Type B pancreatic cell (in vitro differentiated cells): ENCODE data around the gene PLCL1. TPM values are rescaled to one million over a fixed set of nuclear protein-coding genes. Genes with fewer than 3 reads are reported as not detected.

ENCODE experiments used
- DNase-seq: peaks from one replicate; pipeline ENCODE4 v3.0.0; 2021; ENCODE audit warnings: mixed read lengths; ENCODE audit not compliant: unreplicated experiment; ENCODE audit errors: extremely low spot score
- H3K27ac Mint-ChIP-seq: 2 replicates; pipeline ENCODE4 v1.8.0; 2021; ENCODE audit warnings: mild to moderate bottlenecking, mixed read lengths
- H3K27me3 Mint-ChIP-seq: 2 replicates; pipeline ENCODE4 v1.8.0; 2021; ENCODE audit warnings: mixed read lengths
- H3K36me3 Mint-ChIP-seq: 2 replicates; pipeline ENCODE4 v1.8.0; 2021; ENCODE audit warnings: mixed read lengths
- H3K4me1 Mint-ChIP-seq: one replicate; pipeline ENCODE4 v1.8.0; 2021; ENCODE audit warnings: mixed read lengths; ENCODE audit not compliant: unreplicated experiment
- H3K4me3 Mint-ChIP-seq: 2 replicates; pipeline ENCODE4 v1.8.0; 2021; ENCODE audit warnings: mild to moderate bottlenecking, mixed read lengths
- H3K9me3 Mint-ChIP-seq: 2 replicates; pipeline ENCODE4 v1.8.0; 2021; ENCODE audit warnings: mixed read lengths
- total RNA-seq: library from RNA; stranded (reverse); gene quantifications from 2 replicates; pipeline ENCODE4 v1.2.1, GENCODE V29; 2021; ENCODE audit warnings: low replicate concordance
- TF ChIP-seq, protein P1 (sequence below): fragments of 200-600 bp; sonication (generic); conservative IDR thresholded peaks from 2 replicates; pipeline ENCODE4 v1.5.0; 2021; ENCODE audit warnings: antibody characterized with exemption, mild to moderate bottlenecking

PLCL1 gene
- total RNA-seq, 1 donor from 2014 or later: 4.4 TPM

DNA sequence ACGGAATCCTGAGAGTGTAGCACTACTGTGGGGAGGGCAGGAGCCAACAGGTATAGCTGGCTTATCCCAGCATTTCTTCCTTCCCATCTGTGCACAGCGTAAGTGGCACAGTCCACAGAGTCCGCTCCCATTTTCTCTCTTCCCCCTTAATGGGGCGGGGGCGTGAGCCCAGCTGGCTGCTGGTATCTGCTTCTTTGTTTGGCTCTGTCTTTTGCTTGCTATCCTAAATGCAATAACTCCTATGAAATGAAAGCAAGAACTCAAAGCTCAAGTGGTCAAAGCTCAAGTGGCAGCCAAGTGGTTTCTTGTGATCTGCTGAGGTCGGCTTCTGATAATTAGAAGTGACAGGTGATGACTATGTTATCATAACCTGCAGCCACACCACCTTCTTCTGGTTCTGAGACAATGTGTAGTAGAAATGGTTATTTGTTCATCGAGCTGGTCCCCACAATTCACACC, 192.7 kb downstream of the PLCL1 start:
- Mint-ChIP-seq H3K4me3 (no peak overlapping the region), H3K27ac (no peak overlapping the region), H3K9me3 (no peaks in the 10 kb centered on the region), H3K4me1 (peaks cover 6% of the 10 kb centered on the region), H3K27me3 (no peaks in the 10 kb centered on the region), H3K36me3 (no peaks in the 10 kb centered on the region)
- TF ChIP-seq, protein P1, sequence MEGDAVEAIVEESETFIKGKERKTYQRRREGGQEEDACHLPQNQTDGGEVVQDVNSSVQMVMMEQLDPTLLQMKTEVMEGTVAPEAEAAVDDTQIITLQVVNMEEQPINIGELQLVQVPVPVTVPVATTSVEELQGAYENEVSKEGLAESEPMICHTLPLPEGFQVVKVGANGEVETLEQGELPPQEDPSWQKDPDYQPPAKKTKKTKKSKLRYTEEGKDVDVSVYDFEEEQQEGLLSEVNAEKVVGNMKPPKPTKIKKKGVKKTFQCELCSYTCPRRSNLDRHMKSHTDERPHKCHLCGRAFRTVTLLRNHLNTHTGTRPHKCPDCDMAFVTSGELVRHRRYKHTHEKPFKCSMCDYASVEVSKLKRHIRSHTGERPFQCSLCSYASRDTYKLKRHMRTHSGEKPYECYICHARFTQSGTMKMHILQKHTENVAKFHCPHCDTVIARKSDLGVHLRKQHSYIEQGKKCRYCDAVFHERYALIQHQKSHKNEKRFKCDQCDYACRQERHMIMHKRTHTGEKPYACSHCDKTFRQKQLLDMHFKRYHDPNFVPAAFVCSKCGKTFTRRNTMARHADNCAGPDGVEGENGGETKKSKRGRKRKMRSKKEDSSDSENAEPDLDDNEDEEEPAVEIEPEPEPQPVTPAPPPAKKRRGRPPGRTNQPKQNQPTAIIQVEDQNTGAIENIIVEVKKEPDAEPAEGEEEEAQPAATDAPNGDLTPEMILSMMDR: no peak
- no peak for DNase-seq

DNA sequence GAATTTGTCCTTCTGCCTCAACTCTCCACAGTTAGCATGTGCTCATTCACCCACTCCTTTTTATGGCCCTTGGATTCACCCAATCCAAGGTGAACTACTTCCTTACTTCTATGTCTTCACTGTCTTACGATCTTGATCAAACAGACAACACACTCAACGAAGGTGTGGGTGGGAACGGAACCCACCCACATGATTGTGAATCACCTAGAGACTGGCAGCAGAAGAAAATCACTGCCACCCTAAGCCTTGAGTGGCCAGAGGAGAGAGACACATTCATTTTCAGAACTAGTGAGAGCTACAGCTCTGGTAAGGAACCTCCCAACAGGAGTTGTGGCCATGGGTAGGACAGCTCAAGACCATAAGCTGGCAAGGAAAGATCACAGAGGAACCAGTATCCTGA, 194.3 kb downstream of the PLCL1 start:
- Mint-ChIP-seq H3K36me3 (no peaks in the 10 kb centered on the region), H3K4me1 (peaks cover 6% of the 10 kb centered on the region), H3K27me3 (no peaks in the 10 kb centered on the region), H3K9me3 (no peaks in the 10 kb centered on the region), H3K27ac (no peak overlapping the region), H3K4me3 (no peak overlapping the region)
- TF ChIP-seq, protein P1: no peak
- no peak for DNase-seq

DNA sequence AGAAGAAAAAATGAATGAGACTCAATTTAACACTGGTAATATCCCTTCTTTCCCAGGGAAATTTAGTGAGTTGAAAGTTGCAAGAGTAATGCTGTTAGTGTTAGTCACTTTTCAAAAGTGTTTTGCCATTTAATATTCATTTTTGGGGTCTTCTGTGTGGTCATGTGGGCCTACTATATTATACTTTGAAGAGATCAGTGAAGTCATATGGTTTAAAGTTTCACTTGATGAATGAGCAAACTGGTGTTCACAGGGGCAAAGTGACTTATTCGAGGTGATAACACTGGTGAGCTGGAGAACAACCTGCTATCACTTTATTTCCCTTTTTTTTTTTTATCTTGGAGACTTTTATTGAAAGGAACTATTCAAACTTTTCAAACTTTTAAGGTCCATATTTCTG, 196.0 kb downstream of the PLCL1 start:
- Mint-ChIP-seq H3K4me3 (no peak overlapping the region), H3K36me3 (no peaks in the 10 kb centered on the region), H3K4me1 (peaks cover 6% of the 10 kb centered on the region), H3K27ac (no peak overlapping the region), H3K27me3 (no peaks in the 10 kb centered on the region), H3K9me3 (no peaks in the 10 kb centered on the region)
- no peak for DNase-seq
- TF ChIP-seq, protein P1: no peak

DNA sequence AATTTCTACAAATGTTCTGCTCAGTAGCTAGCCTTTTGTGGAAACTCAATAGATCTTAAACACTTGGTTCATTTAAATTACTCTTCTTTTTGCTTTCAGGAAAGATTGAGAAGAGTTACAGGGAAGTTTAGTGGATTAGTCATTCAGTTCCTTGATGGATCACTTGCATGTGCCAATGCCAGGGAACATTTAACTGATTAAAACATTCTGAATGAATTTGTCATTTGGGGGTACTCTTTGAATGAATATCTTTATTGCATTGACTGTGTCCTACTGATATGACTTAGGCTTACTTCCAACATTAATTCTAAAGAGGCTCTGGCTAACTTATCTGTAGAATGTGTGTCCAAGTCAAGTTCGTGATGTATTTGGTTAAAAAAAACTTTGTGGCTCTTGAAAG, 199.8 kb downstream of the PLCL1 start:
- H3K4me1 Mint-ChIP-seq: no peaks in the 10 kb centered on the region
- H3K27me3 Mint-ChIP-seq: no peaks in the 10 kb centered on the region
- TF ChIP-seq, protein P1: no peak
- no peak overlapping the region for H3K4me3 Mint-ChIP-seq
- no peaks in the 10 kb centered on the region for H3K36me3 Mint-ChIP-seq
- no peak for DNase-seq
- no peaks in the 10 kb centered on the region for H3K9me3 Mint-ChIP-seq
- no peak overlapping the region for H3K27ac Mint-ChIP-seq

DNA sequence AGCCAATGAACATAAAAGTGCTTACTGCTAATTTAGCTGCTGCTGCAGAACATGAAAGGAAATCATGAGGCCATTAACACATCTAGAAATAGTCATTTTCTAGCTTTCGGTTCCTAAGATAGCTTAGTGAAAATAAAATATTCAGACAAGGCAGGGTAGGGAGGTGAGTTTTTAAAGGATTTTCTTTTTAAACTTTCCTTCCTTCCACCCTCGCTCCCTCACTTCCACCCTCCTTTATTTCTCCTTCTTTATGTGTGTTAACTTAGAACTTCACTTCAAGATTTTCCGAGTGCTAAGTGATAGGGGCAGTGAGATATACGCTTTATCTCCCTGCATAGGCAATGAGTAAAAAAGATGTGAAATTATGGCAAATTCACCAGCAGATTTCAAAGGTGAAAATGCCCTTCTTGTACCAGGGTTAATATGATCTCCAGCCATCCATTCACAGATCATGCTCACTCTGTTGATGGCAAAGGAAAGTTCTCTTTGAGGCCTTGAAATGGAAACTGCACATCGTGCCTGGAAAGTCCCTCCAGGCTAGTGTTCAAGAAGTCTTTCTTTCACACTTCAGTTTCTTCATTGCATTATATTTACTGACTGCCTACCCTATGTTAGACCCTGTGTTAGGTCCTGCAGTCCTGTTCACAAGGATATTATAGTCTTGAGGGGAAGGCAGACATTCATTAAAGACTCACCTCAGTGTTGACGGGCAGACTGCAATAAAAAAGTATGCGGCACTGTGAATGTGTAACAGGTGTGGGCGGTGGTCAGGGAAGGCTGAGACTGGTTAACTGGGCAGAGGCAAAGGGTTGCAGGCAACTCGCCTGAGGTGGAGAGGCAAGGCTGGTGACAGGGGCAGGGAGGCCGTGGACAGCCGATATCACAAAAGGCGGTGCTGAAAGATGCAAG, 200.8 kb downstream of the PLCL1 start:
- Mint-ChIP-seq H3K4me3 (no peak overlapping the region), H3K27me3 (no peaks in the 10 kb centered on the region), H3K36me3 (no peaks in the 10 kb centered on the region), H3K4me1 (no peaks in the 10 kb centered on the region), H3K27ac (no peak overlapping the region), H3K9me3 (no peaks in the 10 kb centered on the region)
- no peak for DNase-seq
- TF ChIP-seq, protein P1: no peak
